Measurements from ENCODE around the gene SGTA.

Gene SGTA

GRCh38 chr19:2774083-2774679 lies 8.9 kb downstream of the SGTA start:
- H3K27ac Mint-ChIP-seq, result peak overlapping the region; percentile 33
- peaks cover 36% of the 10 kb centered on the region for H3K4me1 Mint-ChIP-seq
- H3K9me3 Mint-ChIP-seq, result no peaks in the 10 kb centered on the region
- DNase-seq (no peak), ATAC-seq (no peak)
- no peak overlapping the region for H3K4me3 Mint-ChIP-seq
- H3K36me3 Mint-ChIP-seq (ENCODE audit: low read depth), result peaks cover 18% of the 10 kb centered on the region
- no peaks in the 10 kb centered on the region for H3K27me3 Mint-ChIP-seq

- Mint-ChIP-seq H3K4me3 (no peak overlapping the region), H3K27ac (no peak overlapping the region), H3K9me3 (no peaks in the 10 kb centered on the region), H3K27me3 (no peaks in the 10 kb centered on the region), H3K36me3 (ENCODE audit: low read depth) (peaks cover 17% of the 10 kb centered on the region), H3K4me1 (peaks cover 33% of the 10 kb centered on the region)
- DNase-seq (no peak), ATAC-seq (no peak)
Measured at GRCh38 chr19:2771786-2772674, 11.0 kb downstream of the SGTA start.

GRCh38 chr19:2770055-2771013 lies 12.7 kb downstream of the SGTA start:
- no peaks in the 10 kb centered on the region for H3K27me3 Mint-ChIP-seq
- H3K9me3 Mint-ChIP-seq, result no peaks in the 10 kb centered on the region
- H3K27ac Mint-ChIP-seq, result no peak overlapping the region
- H3K4me3 Mint-ChIP-seq, result no peak overlapping the region
- H3K36me3 Mint-ChIP-seq (ENCODE audit: low read depth), result peaks cover 9% of the 10 kb centered on the region
- DNase-seq (no peak), ATAC-seq (no peak)
- H3K4me1 Mint-ChIP-seq, result peaks cover 20% of the 10 kb centered on the region

- Mint-ChIP-seq H3K4me1 (peaks cover 10% of the 10 kb centered on the region), H3K9me3 (no peaks in the 10 kb centered on the region), H3K27ac (no peak overlapping the region), H3K4me3 (no peak overlapping the region), H3K36me3 (ENCODE audit: low read depth) (peaks cover 5% of the 10 kb centered on the region), H3K27me3 (no peaks in the 10 kb centered on the region)
- DNase-seq (no peak), ATAC-seq (no peak)
Measured at GRCh38 chr19:2769218-2769617, 13.9 kb downstream of the SGTA start.

GRCh38 chr19:2768365-2769132 lies 14.5 kb downstream of the SGTA start:
- no peaks in the 10 kb centered on the region for H3K27me3 Mint-ChIP-seq
- no peak overlapping the region for H3K4me3 Mint-ChIP-seq
- H3K36me3 Mint-ChIP-seq (ENCODE audit: low read depth), result peaks cover 5% of the 10 kb centered on the region
- H3K27ac Mint-ChIP-seq, result no peak overlapping the region
- ATAC-seq, result no peak
- peaks cover 6% of the 10 kb centered on the region for H3K4me1 Mint-ChIP-seq
- DNase-seq, result no peak
- H3K9me3 Mint-ChIP-seq, result no peaks in the 10 kb centered on the region

GRCh38 chr19:2767688-2768087 lies 15.4 kb downstream of the SGTA start:
- H3K9me3 Mint-ChIP-seq, result no peaks in the 10 kb centered on the region
- DNase-seq (no peak), ATAC-seq (peak; percentile 11)
- no peaks in the 10 kb centered on the region for H3K27me3 Mint-ChIP-seq
- no peak overlapping the region for H3K27ac Mint-ChIP-seq
- peaks cover 8% of the 10 kb centered on the region for H3K36me3 Mint-ChIP-seq (ENCODE audit: low read depth)
- H3K4me3 Mint-ChIP-seq, result no peak overlapping the region
- H3K4me1 Mint-ChIP-seq, result peaks cover 6% of the 10 kb centered on the region

- Mint-ChIP-seq H3K9me3 (no peaks in the 10 kb centered on the region), H3K36me3 (ENCODE audit: low read depth) (peaks cover 11% of the 10 kb centered on the region), H3K27ac (no peak overlapping the region), H3K4me3 (no peak overlapping the region), H3K4me1 (no peaks in the 10 kb centered on the region), H3K27me3 (no peaks in the 10 kb centered on the region)
- DNase-seq (no peak), ATAC-seq (no peak)
Measured at GRCh38 chr19:2766594-2767372, 16.3 kb downstream of the SGTA start.

- no peak overlapping the region for H3K4me3 Mint-ChIP-seq
- DNase-seq (no peak), ATAC-seq (no peak)
- H3K9me3 Mint-ChIP-seq, result no peaks in the 10 kb centered on the region
- H3K27ac Mint-ChIP-seq, result no peak overlapping the region
- no peaks in the 10 kb centered on the region for H3K4me1 Mint-ChIP-seq
- no peaks in the 10 kb centered on the region for H3K27me3 Mint-ChIP-seq
- H3K36me3 Mint-ChIP-seq (ENCODE audit: low read depth), result peaks cover 17% of the 10 kb centered on the region
Measured at GRCh38 chr19:2765376-2765775, 17.7 kb downstream of the SGTA start.

GRCh38 chr19:2764945-2765344 lies 18.1 kb downstream of the SGTA start:
- Mint-ChIP-seq H3K27ac (no peak overlapping the region), H3K4me3 (no peak overlapping the region), H3K9me3 (no peaks in the 10 kb centered on the region), H3K27me3 (no peaks in the 10 kb centered on the region), H3K4me1 (no peaks in the 10 kb centered on the region), H3K36me3 (ENCODE audit: low read depth) (peaks cover 17% of the 10 kb centered on the region)
- ATAC-seq (no peak), DNase-seq (no peak)

GRCh38 chr19:2763687-2764086 lies 19.4 kb downstream of the SGTA start:
- peaks cover 25% of the 10 kb centered on the region for H3K36me3 Mint-ChIP-seq (ENCODE audit: low read depth)
- no peaks in the 10 kb centered on the region for H3K27me3 Mint-ChIP-seq
- ATAC-seq (no peak), DNase-seq (no peak)
- no peaks in the 10 kb centered on the region for H3K9me3 Mint-ChIP-seq
- no peaks in the 10 kb centered on the region for H3K4me1 Mint-ChIP-seq
- no peak overlapping the region for H3K4me3 Mint-ChIP-seq
- H3K27ac Mint-ChIP-seq, result no peak overlapping the region

GRCh38 chr19:2762783-2763496 lies 20.1 kb downstream of the SGTA start:
- H3K36me3 Mint-ChIP-seq (ENCODE audit: low read depth), result peaks cover 30% of the 10 kb centered on the region
- peaks cover 1% of the 10 kb centered on the region for H3K4me1 Mint-ChIP-seq
- no peak for DNase-seq
- no peak overlapping the region for H3K4me3 Mint-ChIP-seq
- H3K27me3 Mint-ChIP-seq, result no peaks in the 10 kb centered on the region
- H3K27ac Mint-ChIP-seq, result no peak overlapping the region
- no peak for ATAC-seq
- no peaks in the 10 kb centered on the region for H3K9me3 Mint-ChIP-seq

GRCh38 chr19:2761876-2762782 lies 20.9 kb downstream of the SGTA start:
- no peak for DNase-seq
- Mint-ChIP-seq H3K4me3 (no peak overlapping the region), H3K27ac (no peak overlapping the region), H3K27me3 (no peaks in the 10 kb centered on the region), H3K36me3 (ENCODE audit: low read depth) (peaks cover 30% of the 10 kb centered on the region), H3K9me3 (no peaks in the 10 kb centered on the region), H3K4me1 (peaks cover 1% of the 10 kb centered on the region)
- no peak for ATAC-seq
